Tongue (tissue), 2 donors: ENCODE data around the gene SIM1. TPM values are rescaled to one million over a fixed set of nuclear protein-coding genes. Genes with fewer than 3 reads are reported as not detected.

Source experiments
- DNase-seq: peaks from one replicate; pipeline ENCODE4 v3.0.0-alpha.2; 2015
- total RNA-seq: library from RNA; depleted of rRNA; stranded (reverse); fragments of >200 nt; gene quantifications from one replicate; pipeline ENCODE4 v1.2.3, GENCODE V29; 2014

The SIM1 gene
- 2.4 TPM for total RNA-seq

GRCh38 chr6:100464903-100465700, at the start of gene SIM1:
Gene SIM1, minus strand, starts transcription at chr6:100464921. Its CDS starts 1,453 bp downstream, at chr6:100463468.
- peak; percentile 95 for DNase-seq

DNA sequence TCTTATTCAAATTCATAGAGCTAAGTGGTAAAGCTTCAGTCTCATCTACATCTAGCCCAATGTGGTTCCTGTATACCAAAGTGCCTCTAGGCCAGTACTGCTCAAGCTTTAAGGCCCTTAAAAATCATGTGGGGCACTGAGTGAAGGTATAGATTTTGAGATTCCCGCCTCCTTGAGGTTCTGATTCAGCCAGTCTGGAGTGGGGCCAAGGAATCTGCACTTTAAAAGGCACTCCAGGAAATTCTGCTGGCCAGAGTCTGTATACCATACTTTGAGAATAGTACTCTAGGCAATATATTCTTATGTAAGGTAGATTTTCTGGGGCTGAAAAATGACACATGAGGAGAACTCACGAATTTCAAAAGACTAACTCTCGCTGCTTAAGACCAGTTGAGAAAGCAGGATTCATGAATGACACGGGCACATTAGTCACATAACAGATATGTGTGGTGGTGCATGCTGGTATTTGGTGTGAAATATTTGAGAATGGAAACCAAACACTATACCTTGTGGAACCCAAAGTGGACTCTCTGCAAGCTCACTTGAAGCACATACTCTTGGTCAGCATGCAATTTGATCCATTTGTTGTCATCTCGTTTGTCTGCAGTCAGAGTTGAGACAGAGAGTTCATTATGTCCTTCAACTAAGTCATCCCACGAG, 47.6 kb upstream of the SIM1 start:
- DNase-seq: no peak

DNA sequence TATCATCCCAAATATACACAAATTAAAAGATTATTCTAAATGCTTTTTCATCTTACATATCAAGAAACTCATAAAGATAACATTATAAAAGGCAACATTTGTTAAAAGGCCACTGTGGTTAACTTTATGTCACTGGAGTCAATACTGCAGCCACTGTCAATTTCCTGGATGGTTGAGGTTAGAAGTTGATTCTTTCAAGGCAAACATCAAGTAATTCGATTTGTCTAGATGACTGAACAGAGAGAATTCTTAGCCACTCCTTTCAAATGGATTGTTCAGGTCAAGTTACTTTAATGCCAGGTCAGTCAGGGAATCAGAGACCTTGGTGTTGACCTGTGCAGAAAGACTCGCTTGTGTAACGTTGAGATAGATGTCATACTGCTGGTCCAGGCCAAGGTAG, 44.4 kb upstream of the SIM1 start:
- DNase-seq: no peak

DNA sequence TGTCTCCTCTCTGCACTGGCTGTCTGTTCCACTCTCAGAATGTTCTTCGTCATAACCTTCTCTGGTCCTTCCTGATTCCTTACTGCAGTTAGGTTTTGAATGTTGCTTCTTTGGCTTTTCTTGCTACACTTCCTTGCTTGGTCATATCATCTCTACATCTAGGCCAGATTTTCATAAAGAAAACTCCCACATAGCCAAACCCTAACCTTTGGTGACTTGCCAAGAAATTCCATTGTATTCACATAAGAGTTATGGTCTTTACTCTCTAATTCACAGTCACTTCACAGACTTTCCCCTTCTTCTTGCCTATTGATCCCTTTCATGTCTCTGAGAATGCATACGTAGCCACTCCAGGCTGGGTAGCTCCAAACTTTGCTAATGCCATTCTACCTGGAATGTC, 41.9 kb upstream of the SIM1 start:
- no peak for DNase-seq

- DNase-seq: no peak
These were observed 40.3 kb upstream of the SIM1 start for GRCh38 chr6:100504786-100505737.

- DNase-seq: no peak
These were observed 38.5 kb upstream of the SIM1 start for GRCh38 chr6:100503043-100503705.

DNA sequence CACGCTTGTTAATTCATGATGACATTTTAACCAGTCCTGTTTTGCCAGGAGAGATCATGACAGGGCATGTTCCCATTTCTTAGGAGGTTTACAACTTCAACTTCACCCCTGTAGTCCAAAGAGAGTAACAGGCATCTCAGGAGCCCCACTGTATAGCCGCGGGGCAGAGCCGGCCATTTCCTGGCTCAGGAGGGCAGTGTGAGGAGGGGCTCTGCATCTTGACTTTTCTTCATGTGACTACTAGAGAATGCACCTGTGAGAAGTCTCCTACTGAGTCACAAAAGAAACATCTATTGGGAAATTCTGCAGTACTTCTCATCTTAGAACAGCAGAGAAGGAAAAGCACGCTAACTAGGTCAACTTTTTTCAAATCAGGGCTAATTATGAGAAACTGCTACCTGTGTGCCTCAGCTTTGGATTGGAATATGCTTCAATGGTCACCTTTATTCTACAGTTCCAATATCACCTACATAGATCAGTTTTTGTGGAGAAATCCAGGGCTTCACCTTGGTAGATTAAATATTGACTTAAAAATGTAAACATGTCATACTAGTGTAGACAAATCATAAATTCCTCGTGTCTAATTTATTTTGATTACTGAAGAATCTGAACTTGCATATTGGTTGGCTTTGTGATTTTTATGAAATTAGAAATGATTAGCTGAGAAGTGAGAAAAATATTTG, 28.6 kb upstream of the SIM1 start:
- DNase-seq: no peak

DNA sequence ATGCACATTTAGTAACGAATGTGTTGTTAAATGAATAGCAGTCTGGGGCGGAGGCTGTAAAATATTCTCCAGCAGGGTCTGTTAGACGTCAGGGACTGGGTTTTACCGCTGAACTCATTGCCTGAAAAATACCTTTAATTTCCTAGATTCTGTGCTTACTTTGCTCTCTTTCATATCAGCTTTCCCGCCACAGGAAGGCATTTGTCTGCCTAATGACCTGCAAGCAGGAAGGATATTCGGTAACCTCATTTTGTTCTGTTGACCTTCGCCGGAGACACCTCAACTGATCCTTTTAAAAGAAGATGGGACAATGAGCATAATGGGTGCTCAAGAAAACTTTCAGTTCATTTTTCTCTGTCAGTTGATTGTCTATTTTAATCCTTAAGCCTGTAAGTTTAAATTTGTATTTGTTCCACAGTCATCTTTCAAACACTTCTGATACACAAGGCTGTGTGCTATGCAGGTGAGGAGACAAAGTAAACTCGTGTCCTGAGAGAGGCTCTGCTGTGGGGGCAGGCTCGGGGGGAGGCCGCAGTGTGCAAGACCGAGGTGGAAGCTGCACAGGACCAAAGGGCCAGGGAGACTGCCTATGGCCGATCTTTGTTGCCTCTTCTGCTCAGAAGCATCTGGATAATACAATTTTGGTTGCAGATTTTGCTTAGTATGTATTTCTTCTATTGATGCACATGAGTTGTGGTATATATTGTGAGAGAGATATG, 27.4 kb upstream of the SIM1 start:
- DNase-seq: no peak

DNA sequence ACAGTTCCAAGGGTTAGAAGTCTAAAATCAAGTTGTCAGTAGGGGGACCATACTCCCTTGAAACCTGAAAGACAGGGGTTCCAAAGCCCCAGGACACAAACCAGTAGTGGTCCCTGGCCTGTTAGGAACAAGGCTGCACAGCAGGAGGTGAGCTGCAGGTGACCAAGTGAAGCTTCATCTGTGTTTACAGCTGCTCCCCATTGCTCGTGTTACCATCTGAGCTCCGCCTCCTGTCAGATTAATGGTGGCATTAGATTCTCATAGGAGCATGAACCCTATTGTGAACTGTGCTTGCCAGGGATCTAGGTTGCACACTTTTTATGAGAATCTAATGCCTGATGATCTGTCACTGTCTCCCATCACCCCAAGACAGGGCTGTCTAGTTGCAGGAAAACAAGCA, 25.3 kb upstream of the SIM1 start:
- no peak for DNase-seq

GRCh38 chr6:100488244-100488643, 23.5 kb upstream of the SIM1 start:
- DNase-seq: no peak

DNA sequence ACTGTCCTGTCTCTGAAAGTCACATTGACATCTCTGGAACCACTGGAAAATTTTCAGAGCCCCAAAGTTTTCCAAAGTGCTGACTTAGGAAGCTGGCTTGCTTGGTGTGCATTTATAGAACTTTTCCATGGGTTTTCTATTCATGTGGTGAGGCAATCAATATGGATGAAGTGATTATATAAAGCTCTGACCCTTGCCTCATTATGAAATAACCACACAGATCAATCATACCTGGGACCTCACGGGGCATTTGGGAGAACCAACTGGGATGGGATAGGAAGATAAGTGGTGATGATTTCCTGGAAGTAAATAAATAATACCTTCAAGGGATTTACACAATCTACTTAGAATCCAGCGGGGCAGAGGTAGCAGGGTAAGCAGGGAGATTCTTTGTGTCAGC, 22.9 kb upstream of the SIM1 start:
- no peak for DNase-seq

- DNase-seq: no peak
These were observed 20.5 kb upstream of the SIM1 start for GRCh38 chr6:100485268-100485667.

DNA sequence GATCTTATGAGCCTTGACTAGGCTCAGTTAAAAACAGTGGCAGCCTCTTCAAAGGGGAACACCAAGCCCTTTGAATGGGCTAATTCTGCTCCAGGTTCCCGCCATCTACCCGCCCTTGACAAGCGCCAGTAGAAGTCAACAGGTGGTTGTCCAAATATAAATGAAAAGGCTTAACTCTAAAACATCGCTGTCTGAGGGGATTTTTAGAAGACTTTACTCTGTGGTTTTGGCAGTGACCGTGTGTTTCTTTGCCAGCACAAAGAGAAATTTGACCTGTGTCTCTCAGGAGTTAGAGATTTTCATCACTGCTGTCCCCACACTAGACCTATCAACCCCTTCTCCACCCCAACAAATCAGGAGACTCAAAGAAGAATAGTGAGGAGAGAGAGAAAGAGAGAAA, 19.8 kb upstream of the SIM1 start:
- peak; percentile 70 for DNase-seq

GRCh38 chr6:100482698-100483097, 18.0 kb upstream of the SIM1 start:
- no peak for DNase-seq

- DNase-seq: peak; percentile 68
These were observed 14.7 kb upstream of the SIM1 start for GRCh38 chr6:100479179-100480035.

- no peak for DNase-seq
These were observed 11.0 kb upstream of the SIM1 start for GRCh38 chr6:100475554-100476320.

- no peak for DNase-seq
These were observed 8.5 kb upstream of the SIM1 start for GRCh38 chr6:100473182-100473581.

- DNase-seq: no peak
These were observed 8.0 kb upstream of the SIM1 start for GRCh38 chr6:100472674-100473073.
